Measurements from ENCODE around the gene ZBTB7C. TPM values are rescaled to one million over a fixed set of nuclear protein-coding genes. Genes with fewer than 3 reads are reported as not detected.

The ZBTB7C gene
- total and polyA plus RNA-seq, 2 of the 8 experiments (the other 6 are each of a cell fraction or from before 2014, with no cell fraction given), result 0.15 to 0.45 TPM

DNA sequence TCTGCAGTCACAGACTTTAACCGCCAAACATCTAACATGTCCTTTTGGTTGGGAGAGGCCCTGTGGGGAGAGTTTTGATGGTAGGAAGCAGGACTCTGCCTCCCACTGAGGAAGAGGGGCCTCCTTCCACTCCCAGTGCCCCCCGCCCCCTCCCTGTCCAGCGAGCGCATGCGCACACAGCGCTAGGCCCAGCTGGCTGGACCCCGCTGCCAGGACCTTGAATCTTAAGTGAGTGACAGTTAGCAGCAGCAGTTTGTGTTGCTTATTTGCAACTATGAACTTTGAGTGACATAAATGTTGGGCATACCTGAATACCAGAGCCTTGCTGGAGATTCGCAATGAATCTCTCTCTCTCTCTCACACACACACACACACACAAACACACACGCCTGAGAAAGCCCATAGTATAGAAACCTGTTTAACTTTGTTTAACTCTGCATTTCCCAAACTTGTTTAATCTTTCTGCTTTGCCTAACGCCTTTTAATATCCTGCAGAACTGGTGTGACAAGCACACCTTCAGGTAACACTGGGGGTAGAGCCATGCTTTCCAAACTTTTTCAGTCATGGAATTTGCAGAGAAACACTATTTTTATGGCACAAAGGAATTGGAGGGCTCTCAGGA, 344.1 kb downstream of the ZBTB7C start:
- H3K79me2 ChIP-seq (ENCODE audit: control insufficient read depth in 1 of 2, insufficient read depth in 2 of 2, low read length in 2 of 2), result no peaks in the 10 kb centered on the region
- no peak overlapping the region for H2AFZ ChIP-seq (ENCODE audit: low read length)
- 89% methylated on average over 10 of the region's 10 CpGs; no CpG with 5 or more reads in 1 of the 2 experiments for WGBS, 2 experiments (ENCODE audit: extremely low coverage in 1 of 2, insufficient coverage in 1 of 2, insufficient read length in 1 of 2, insufficient replicate concordance in 2 of 2, low coverage in 1 of 2, low lambda C conversion rate in 2 of 2, missing lambda C conversion rate in 1 of 2)
- H3K56ac ChIP-seq (replicated peaks; ENCODE audit: insufficient read length, low read depth, low read length), result no peak overlapping the region
- no peak overlapping the region for H3K23ac ChIP-seq (ENCODE audit: insufficient read length)
- no peak overlapping the region for H3K18ac ChIP-seq (ENCODE audit: extremely low read depth, low read length)
- no peak overlapping the region for H3K14ac ChIP-seq (ENCODE audit: insufficient read length)
- FAIRE-seq (no peak), DNase-seq (ENCODE audit: low read depth in 1 of 2, low spot score in 2 of 2) (no peak)
- peaks cover 0 to 4% (median under 1%) of the 10 kb centered on the region in 4 experiments; a peak in 3 of 7 replicates for H3K4me1 ChIP-seq (replicated peaks in 1 of 4; ENCODE audit: control insufficient read depth in 3 of 4, insufficient read depth in 4 of 4, low read length in 3 of 4)
- no peak overlapping the region for H4K91ac ChIP-seq (replicated peaks; ENCODE audit: insufficient read length, low read length)
- no peak overlapping the region for H4K5ac ChIP-seq (ENCODE audit: insufficient read length, low read depth, low read length)
- H3K27ac ChIP-seq (ENCODE audit: low read depth, low read length), result no peak overlapping the region
- POLR2A ChIA-PET (ENCODE audit: partially characterized antibody), result no interaction called here
- no peak overlapping the region for H3K9ac ChIP-seq (replicated peaks in 1 of 4; ENCODE audit: extremely low read depth in 1 of 4, low read depth in 3 of 4, low read length in 3 of 4)
- H3K4me2 ChIP-seq (ENCODE audit: insufficient read depth in 1 of 2, low read depth in 2 of 2, low read length in 2 of 2), result no peak overlapping the region
- no peaks in the 10 kb centered on the region for H3K23me2 ChIP-seq (ENCODE audit: low read depth, low read length)
- no peak overlapping the region for H2BK20ac ChIP-seq (ENCODE audit: low read length)
- H2BK12ac ChIP-seq (ENCODE audit: low read depth, low read length), result no peak overlapping the region
- TF ChIP-seq, protein P1, sequence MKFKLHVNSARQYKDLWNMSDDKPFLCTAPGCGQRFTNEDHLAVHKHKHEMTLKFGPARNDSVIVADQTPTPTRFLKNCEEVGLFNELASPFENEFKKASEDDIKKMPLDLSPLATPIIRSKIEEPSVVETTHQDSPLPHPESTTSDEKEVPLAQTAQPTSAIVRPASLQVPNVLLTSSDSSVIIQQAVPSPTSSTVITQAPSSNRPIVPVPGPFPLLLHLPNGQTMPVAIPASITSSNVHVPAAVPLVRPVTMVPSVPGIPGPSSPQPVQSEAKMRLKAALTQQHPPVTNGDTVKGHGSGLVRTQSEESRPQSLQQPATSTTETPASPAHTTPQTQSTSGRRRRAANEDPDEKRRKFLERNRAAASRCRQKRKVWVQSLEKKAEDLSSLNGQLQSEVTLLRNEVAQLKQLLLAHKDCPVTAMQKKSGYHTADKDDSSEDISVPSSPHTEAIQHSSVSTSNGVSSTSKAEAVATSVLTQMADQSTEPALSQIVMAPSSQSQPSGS (IDR thresholded peaks at IDR 0.05; ENCODE audit: low read length), result no peak
- no peak for TF ChIP-seq CEBPB (IDR thresholded peaks at IDR 0.05; ENCODE audit: low read depth, low read length)
- no peak for TF ChIP-seq BRCA1 (IDR thresholded peaks at IDR 0.05; ENCODE audit: low read depth, low read length)
- TF ChIP-seq MAFK (IDR thresholded peaks at IDR 0.05; ENCODE audit: low read depth, low read length), result no peak
- TF ChIP-seq POLR2AphosphoS5 (IDR thresholded peaks at IDR 0.05; ENCODE audit: low read depth, low read length), result no peak
- TF ChIP-seq GTF2F1 (IDR thresholded peaks at IDR 0.05; ENCODE audit: borderline replicate concordance, low read depth, low read length), result no peak
- TF ChIP-seq EZH2 (IDR thresholded peaks at IDR 0.05; ENCODE audit: low read depth, low read length, severe bottlenecking), result no peak
- no peak for TF ChIP-seq GABPA (IDR thresholded peaks at IDR 0.05; ENCODE audit: borderline replicate concordance, insufficient read depth, low read length)
- no peak for TF ChIP-seq HDAC2 (IDR thresholded peaks at IDR 0.05; ENCODE audit: borderline replicate concordance in 1 of 2, low read depth in 2 of 2, low read length in 2 of 2)
- TF ChIP-seq BACH1 (IDR thresholded peaks at IDR 0.05; ENCODE audit: low read length), result no peak
- no peak overlapping the region for H4K8ac ChIP-seq (ENCODE audit: extremely low read depth, insufficient read depth, low read length)
- H3K4ac ChIP-seq (replicated peaks; ENCODE audit: insufficient read length, low read depth, low read length), result no peak overlapping the region
- no peaks in the 10 kb centered on the region for H4K20me1 ChIP-seq (replicated peaks in 1 of 2; ENCODE audit: control insufficient read depth in 1 of 2, insufficient read depth in 2 of 2, low read length in 2 of 2)
- no peak overlapping the region for H2AK5ac ChIP-seq (ENCODE audit: low read depth, low read length)
- no peaks in the 10 kb centered on the region for H3K79me1 ChIP-seq (ENCODE audit: low read depth, low read length)
- H2BK5ac ChIP-seq (ENCODE audit: low read depth, low read length), result no peak overlapping the region
- no peak overlapping the region for H3K4me3 ChIP-seq (ENCODE audit: extremely low read depth in 1 of 4, insufficient read depth in 2 of 4, low read depth in 3 of 4, low read length in 4 of 4)
- H3K9me3 ChIP-seq (ENCODE audit: insufficient read depth in 2 of 2, low read depth in 1 of 2, low read length in 1 of 2), result no peaks in the 10 kb centered on the region
- no peak overlapping the region for H2BK120ac ChIP-seq (replicated peaks; ENCODE audit: low read depth, low read length)
- H3K36me3 ChIP-seq (ENCODE audit: control insufficient read depth in 2 of 4, insufficient read depth in 4 of 4, low read length in 3 of 4), result no peaks in the 10 kb centered on the region
- no peak overlapping the region for H2BK15ac ChIP-seq (ENCODE audit: low read length)
- CTCF ChIA-PET (ENCODE audit: partially characterized antibody), result no interaction called here
- H3K27me3 ChIP-seq (replicated peaks in 1 of 4; ENCODE audit: control insufficient read depth in 3 of 4, extremely low read depth in 1 of 4, insufficient read depth in 3 of 4, low read length in 3 of 4), result no peaks in the 10 kb centered on the region; a peak in 2 of 7 replicates
